GM12801 (cell line): ENCODE measurements around the gene TPRN.

Experiments used
- TF ChIP-seq, protein P1 (sequence below): IDR thresholded peaks from one replicate; pipeline ENCODE4 v1.5.1; 2011; ENCODE audit warnings: control low read depth; ENCODE audit not compliant: insufficient read length; ENCODE audit errors: extremely low read depth

Gene TPRN

DNA sequence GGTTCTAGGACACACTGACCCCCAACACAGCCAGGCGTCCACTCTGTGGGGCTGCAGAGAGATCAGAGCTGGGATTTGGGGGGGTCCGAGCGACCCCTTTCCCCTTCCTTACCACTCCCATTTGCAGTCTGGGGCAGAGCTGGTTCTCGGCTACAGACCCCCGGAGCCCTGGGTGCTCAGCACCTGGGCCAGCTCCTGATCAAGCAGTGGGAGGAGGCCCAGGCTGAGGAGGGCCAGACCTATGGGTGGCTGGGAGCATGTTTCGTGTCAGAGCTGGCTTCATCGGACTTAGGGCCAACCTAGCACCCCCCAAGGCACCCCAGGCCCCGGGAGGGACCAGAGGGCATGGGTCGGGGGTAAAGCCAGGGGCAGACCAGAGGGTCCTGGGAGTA lies 54.0 kb downstream of the TPRN start:
- TF ChIP-seq, protein P1, sequence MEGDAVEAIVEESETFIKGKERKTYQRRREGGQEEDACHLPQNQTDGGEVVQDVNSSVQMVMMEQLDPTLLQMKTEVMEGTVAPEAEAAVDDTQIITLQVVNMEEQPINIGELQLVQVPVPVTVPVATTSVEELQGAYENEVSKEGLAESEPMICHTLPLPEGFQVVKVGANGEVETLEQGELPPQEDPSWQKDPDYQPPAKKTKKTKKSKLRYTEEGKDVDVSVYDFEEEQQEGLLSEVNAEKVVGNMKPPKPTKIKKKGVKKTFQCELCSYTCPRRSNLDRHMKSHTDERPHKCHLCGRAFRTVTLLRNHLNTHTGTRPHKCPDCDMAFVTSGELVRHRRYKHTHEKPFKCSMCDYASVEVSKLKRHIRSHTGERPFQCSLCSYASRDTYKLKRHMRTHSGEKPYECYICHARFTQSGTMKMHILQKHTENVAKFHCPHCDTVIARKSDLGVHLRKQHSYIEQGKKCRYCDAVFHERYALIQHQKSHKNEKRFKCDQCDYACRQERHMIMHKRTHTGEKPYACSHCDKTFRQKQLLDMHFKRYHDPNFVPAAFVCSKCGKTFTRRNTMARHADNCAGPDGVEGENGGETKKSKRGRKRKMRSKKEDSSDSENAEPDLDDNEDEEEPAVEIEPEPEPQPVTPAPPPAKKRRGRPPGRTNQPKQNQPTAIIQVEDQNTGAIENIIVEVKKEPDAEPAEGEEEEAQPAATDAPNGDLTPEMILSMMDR, result no peak

GRCh38 chr9:137145731-137146526 lies 54.6 kb downstream of the TPRN start:
- TF ChIP-seq, protein P1, result no peak

DNA sequence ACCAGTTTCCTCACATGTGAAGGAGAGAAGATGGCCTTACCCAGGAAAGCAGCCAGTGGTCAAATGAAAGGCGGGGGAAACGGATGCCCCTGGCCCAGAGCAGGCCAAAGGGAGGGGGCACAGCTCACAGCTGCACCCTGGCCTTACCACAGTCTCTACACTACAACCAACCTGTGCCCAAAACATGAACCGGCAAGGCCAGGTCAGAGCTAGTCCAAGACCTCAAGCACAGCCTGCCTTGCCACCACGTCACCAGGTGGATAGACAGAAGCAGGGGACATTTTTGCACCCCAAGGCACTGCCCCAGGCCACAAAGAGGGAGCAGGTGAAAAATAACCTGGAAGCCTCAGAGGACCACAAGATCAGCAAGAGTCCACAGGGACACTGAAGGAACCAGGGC lies 57.1 kb downstream of the TPRN start:
- TF ChIP-seq, protein P1, result no peak

GRCh38 chr9:137141976-137142936 lies 58.3 kb downstream of the TPRN start:
- TF ChIP-seq, protein P1, result no peak
